Type B pancreatic cell (in vitro differentiated cells): ENCODE results near the gene PDZD4. TPM values are rescaled to one million over a fixed set of nuclear protein-coding genes. Genes with fewer than 3 reads are reported as not detected.

Source experiments
- DNase-seq: peaks from one replicate; pipeline ENCODE4 v3.0.0; 2021; ENCODE audit warnings: mixed read lengths; ENCODE audit not compliant: unreplicated experiment; ENCODE audit errors: extremely low spot score
- H3K27ac Mint-ChIP-seq: 2 replicates; pipeline ENCODE4 v1.8.0; 2021; ENCODE audit warnings: mild to moderate bottlenecking, mixed read lengths
- H3K27me3 Mint-ChIP-seq: 2 replicates; pipeline ENCODE4 v1.8.0; 2021; ENCODE audit warnings: mixed read lengths
- H3K36me3 Mint-ChIP-seq: 2 replicates; pipeline ENCODE4 v1.8.0; 2021; ENCODE audit warnings: mixed read lengths
- H3K4me1 Mint-ChIP-seq: one replicate; pipeline ENCODE4 v1.8.0; 2021; ENCODE audit warnings: mixed read lengths; ENCODE audit not compliant: unreplicated experiment
- H3K4me3 Mint-ChIP-seq: 2 replicates; pipeline ENCODE4 v1.8.0; 2021; ENCODE audit warnings: mild to moderate bottlenecking, mixed read lengths
- H3K9me3 Mint-ChIP-seq: 2 replicates; pipeline ENCODE4 v1.8.0; 2021; ENCODE audit warnings: mixed read lengths
- CTCF ChIP-seq: fragments of 200-600 bp; sonication (generic); conservative IDR thresholded peaks from 2 replicates; pipeline ENCODE4 v1.5.0; 2021; ENCODE audit warnings: antibody characterized with exemption, mild to moderate bottlenecking
- long read RNA-seq: library from polyadenylated mRNA; unstranded; transcript quantifications from one replicate; pipeline ENCODE4 v2.0.0, GENCODE V29; 2020
- total RNA-seq: library from RNA; stranded (reverse); gene quantifications from 2 replicates; pipeline ENCODE4 v1.2.1, GENCODE V29; 2021; ENCODE audit warnings: low replicate concordance

Gene PDZD4, protein sequence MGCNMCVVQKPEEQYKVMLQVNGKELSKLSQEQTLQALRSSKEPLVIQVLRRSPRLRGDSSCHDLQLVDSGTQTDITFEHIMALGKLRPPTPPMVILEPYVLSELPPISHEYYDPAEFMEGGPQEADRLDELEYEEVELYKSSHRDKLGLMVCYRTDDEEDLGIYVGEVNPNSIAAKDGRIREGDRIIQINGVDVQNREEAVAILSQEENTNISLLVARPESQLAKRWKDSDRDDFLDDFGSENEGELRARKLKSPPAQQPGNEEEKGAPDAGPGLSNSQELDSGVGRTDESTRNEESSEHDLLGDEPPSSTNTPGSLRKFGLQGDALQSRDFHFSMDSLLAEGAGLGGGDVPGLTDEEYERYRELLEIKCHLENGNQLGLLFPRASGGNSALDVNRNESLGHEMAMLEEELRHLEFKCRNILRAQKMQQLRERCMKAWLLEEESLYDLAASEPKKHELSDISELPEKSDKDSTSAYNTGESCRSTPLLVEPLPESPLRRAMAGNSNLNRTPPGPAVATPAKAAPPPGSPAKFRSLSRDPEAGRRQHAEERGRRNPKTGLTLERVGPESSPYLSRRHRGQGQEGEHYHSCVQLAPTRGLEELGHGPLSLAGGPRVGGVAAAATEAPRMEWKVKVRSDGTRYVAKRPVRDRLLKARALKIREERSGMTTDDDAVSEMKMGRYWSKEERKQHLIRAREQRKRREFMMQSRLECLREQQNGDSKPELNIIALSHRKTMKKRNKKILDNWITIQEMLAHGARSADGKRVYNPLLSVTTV
- 2.7 and 23.9 TPM in 2 replicates for total RNA-seq
- long read RNA-seq, result 0 reads

DNA sequence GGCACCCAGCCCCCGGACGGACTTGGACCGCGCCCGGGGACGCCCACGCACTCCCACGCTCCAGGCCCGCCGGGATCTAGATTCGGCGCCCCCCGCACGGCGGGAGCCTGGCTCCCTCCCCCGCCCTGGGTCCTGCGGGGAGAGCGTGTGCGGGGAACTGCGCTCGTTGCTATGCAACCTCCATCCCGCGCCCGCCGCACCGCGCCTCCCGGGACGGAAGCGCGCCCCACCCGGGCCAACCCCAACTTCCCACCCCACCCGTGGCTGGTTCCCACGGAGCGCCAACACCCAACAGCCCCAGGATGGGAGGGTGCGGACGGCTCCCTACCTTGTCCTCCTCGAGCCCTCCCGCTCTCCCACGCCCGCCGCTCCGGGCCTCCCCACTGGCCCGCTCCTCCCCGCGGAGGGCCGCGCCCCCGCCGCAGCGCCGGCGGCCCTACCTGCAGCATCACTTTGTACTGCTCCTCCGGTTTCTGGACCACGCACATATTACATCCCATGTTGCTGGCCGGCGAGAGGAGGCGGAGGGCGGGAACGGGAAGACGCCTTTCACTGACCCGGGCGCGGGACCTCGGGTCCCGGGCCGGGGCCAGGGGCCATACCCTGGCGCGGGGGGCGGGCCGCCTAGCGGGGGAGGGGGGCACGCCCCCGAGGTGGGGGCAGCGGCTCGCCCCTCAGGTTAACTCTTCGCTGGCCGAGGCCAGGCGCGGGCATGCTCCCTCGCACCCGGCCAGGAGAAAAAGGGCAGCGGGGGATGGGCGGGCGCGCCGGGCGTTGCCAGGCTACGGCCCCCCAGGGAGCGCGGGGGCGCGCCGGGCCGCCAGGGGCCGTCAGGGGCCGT lies at the start of gene PDZD4:
PDZD4 (minus strand) TSS at position 746 of the 841 bp plus-strand sequence; CDS start at position 500, 246 bp downstream.
- peaks cover 13% of the 10 kb centered on the region for H3K9me3 Mint-ChIP-seq
- peaks cover 51% of the 10 kb centered on the region for H3K27me3 Mint-ChIP-seq

DNA sequence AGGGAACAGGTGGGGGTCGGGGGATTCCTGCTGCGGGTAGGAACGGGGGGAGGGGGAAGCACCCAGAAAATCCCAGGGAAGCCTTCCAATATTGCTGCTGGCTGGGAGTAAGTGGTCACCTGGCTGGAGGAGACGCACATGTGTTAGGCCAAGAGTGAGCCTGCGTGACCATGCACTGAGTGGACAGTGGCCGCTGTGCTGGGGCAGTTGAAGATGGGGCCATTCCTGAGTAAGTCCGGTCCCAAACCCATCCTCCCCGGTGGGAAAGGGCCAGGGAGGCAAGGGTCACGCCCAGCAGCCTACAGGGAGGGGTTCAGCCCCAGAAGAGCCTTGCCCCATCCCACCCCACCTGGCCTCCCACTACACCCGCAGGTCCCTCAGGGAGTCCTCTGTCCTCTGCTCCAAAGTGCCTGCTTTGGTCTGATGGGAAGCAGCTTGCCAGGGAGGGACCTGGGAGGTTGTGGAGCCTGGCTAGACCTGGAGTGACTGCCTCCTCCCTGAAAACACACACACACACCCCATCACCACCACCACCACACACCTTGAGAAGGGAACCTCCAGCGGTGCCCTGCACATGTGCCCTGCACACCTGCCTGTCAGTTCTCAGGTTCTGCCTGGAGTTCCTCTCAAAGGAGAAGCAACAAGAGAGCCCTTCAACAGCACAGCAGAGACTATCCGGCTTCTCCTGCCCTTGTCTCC lies 49.5 kb upstream of the PDZD4 start:
- no peak for TF ChIP-seq CTCF
- Mint-ChIP-seq H3K27ac (no peak overlapping the region), H3K27me3 (peaks cover 32% of the 10 kb centered on the region), H3K9me3 (no peaks in the 10 kb centered on the region), H3K4me1 (peaks cover 5% of the 10 kb centered on the region), H3K4me3 (no peak overlapping the region), H3K36me3 (no peaks in the 10 kb centered on the region)
- DNase-seq, result no peak

More for the DNA sequence above, at the start of gene PDZD4:
- no peaks in the 10 kb centered on the region for H3K4me1 Mint-ChIP-seq
- H3K4me3 Mint-ChIP-seq, result peak within 1 kb of the TSS; percentile 76
- no peak for DNase-seq
- H3K27ac Mint-ChIP-seq, result no peak within 1 kb of the TSS
- peaks cover 9% of the 10 kb centered on the region for H3K36me3 Mint-ChIP-seq
- TF ChIP-seq CTCF, result no peak

GRCh38 chrX:153878969-153879653 lies 48.8 kb upstream of the PDZD4 start:
- Mint-ChIP-seq H3K27ac (no peak overlapping the region), H3K36me3 (no peaks in the 10 kb centered on the region), H3K4me1 (peaks cover 5% of the 10 kb centered on the region), H3K9me3 (no peaks in the 10 kb centered on the region), H3K4me3 (peak overlapping the region; percentile 44), H3K27me3 (peaks cover 29% of the 10 kb centered on the region)
- DNase-seq, result no peak
- TF ChIP-seq CTCF, result no peak

DNA sequence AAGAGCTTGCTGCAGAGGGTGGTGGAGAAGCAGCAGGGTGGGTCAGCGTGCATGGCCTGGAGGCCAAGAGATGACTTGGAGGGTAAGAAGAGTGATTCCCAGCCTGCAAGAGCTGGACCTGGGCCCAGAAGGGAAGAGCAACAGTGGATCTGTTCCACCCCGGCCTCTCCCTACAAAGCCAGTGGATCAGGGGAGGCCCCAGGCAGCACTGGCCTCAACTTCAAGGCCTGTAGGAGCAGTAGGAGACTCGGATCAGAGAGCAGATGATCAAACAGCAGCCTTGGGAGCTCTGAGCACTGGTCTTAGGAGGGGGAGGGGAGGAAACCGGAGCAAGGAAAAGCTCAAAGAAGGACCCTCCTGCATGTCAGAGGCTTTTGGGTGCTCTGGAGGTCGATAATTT lies 48.0 kb upstream of the PDZD4 start:
- TF ChIP-seq CTCF, result no peak
- Mint-ChIP-seq H3K27me3 (peaks cover 23% of the 10 kb centered on the region), H3K36me3 (no peaks in the 10 kb centered on the region), H3K4me1 (peaks cover 5% of the 10 kb centered on the region), H3K9me3 (no peaks in the 10 kb centered on the region), H3K4me3 (no peak overlapping the region), H3K27ac (no peak overlapping the region)
- DNase-seq, result no peak
